Hematopoietic multipotent progenitor cell treated with erythropoietin and hydrocortisone succinate and interleukin-3 and kit ligand, for 6 days (in vitro differentiated cells): ENCODE data around the gene SEMA6A.
"Not testable (repeated sequence)": the region's sequence is repeated elsewhere in the genome, so short reads cannot be mapped to it uniquely, and the experiment has no call there.

ENCODE experiments used
- DNase-seq: peaks from one replicate; pipeline ENCODE4 v3.0.0-alpha.2; 2015

SEMA6A gene

GRCh38 chr5:116546033-116546742 is 28.4 kb downstream of the SEMA6A start:
- DNase-seq = peak; percentile 56

DNA sequence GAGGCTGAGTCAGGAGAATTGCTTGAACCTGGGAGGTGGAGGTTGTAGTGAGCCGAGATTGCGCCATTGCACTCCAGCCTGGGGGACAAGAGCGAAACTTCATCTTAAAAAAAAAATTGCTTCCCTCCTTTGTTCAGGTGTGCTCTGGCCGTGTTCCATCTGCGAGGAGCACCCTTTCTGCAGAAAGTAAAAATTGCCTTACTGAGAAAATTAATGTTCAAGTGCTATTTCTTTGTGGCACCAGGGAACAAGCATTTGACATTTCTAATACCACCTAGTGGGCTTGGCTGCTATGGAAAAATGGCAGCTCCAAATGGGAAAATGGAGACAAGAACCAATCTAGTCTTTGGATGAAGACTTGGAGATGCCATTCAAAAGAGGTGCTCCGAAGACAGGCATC is 29.2 kb downstream of the SEMA6A start:
- not testable (repeated sequence) for DNase-seq

- DNase-seq = no peak
Measured at GRCh38 chr5:116544531-116545241, 29.9 kb downstream of the SEMA6A start.

- DNase-seq = peak; percentile 75
Measured at GRCh38 chr5:116543501-116543900, 31.1 kb downstream of the SEMA6A start.

- DNase-seq = no peak
Measured at GRCh38 chr5:116542619-116543018, 32.0 kb downstream of the SEMA6A start.

DNA sequence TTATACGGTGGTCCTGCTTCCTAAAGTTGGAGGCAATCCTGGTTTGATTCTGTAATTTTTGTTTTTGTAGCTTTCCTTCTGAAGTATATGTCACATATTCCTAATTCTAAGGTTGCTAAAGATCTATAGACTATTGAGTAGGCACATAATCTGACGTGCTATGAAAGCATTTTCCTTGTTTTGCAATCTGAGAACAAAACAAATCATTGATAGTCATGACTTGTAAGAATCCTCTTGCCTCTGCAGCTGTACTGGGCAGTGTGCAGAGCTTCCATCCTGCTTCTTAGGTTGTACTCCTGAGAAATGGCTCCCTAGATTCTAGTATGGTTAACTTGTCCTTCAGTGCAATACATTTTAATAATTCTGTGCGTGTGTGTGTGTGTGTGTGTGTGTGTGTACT is 35.4 kb downstream of the SEMA6A start:
- no peak for DNase-seq

DNA sequence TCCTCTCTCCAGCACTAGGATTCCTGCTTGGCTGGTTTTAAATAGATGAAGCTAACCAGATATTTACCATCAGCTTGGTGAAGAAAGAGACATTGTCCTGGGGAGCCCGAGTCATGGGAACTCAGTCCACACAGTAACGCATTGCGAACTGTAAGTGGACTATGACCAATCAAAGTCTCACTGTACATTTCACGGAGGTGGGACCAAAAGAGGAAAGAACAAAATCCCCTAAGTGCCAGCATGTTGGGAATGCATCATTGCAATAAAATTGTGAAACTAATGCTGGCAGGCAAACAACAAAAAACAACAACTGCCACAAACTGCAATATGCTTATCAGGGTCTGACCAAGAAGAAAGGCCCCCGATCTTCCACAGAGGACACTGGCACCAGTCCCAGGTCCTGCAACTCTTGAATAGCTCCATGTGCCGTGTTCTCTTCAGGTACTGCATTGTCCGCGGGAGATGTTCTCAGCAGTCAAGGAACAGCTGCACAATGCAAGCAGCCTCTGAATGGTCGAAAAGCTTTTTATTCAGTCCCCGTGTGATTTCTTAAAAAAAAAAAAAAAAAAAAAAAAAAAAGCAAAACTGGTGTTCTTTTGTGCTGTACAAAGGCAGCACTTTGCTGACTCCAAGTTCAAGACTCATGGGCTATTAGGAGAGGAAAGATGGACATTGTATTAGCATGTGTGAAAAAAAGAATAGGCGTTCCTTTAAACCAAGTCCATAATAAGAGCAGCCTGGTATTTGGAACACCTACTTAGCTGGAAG is 38.1 kb downstream of the SEMA6A start:
- DNase-seq = no peak

GRCh38 chr5:116534964-116535651 is 39.5 kb downstream of the SEMA6A start:
- no peak for DNase-seq

GRCh38 chr5:116532762-116533525 is 41.7 kb downstream of the SEMA6A start:
- no peak for DNase-seq

- DNase-seq = no peak
Measured at GRCh38 chr5:116531635-116532034, 43.0 kb downstream of the SEMA6A start.

- no peak for DNase-seq
Measured at GRCh38 chr5:116531117-116531516, 43.5 kb downstream of the SEMA6A start.

DNA sequence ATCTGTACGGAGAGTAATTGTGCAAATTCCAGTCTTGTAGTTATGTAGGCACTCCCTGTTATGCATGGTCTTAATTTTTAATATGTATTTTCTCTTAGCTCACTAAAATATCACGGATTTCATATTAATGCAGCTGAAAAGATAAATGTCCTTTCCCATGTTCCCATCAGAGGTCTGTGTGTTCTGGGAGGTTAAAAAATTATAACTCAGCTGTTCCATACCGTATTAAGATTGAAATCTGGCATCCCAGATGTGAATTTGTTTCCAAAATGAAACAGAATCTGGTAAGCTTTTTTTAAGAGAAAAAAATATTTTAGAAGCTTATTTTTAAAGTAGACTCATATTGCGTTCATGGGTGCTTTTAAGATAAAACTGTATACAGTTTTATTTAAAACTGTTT is 44.3 kb downstream of the SEMA6A start:
- DNase-seq = no peak

DNA sequence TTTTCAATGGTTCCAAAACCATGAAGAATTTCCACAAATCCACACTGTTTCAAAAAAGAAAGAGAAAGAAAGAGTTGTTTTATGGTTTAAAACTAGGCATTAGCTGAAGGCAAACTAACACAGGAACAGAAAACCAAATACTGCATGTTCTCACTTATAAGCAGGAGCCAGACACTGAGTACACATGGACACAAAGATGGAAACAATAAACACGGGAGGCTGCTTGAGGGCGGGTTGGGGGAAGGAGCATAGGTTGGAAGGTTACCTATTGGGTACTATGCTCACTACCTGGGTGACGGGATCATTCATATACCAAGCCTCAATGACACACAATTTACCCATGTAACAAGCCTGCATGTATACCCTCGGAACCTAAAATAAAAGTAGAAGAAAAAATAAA is 45.0 kb downstream of the SEMA6A start:
- DNase-seq = no peak

DNA sequence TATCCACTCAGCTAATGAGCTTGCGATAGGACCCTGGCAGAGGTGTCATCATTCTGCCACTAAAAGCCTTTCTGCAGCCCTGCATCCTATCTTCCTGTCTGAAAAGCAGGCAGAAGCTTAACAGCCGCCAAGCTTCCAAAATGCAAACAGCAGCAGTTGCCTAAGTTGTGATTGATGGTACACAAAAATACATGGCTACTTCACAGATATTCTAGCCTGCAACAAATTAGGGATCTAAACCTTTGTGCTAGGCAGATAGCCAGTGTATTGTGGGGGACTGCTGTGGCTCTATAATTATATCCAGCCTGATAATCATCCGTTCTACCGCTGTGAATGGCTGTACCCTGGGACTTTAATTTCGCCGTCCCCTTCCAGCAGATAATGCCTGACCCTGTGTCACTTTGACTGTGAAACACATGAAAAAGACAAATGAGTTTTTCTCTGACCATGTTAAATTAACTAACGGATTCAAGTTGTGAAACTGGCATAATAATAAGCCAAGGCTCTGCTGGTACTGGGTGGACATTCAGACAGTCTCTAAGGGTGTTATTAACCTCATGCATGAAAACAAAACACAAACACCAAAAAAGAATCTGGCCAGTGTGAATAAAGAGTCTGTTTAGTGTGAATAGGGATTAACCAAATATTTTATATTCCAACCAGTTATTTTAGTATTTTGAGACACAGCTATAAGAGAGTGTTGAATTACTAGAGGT is 45.9 kb downstream of the SEMA6A start:
- no peak for DNase-seq

DNA sequence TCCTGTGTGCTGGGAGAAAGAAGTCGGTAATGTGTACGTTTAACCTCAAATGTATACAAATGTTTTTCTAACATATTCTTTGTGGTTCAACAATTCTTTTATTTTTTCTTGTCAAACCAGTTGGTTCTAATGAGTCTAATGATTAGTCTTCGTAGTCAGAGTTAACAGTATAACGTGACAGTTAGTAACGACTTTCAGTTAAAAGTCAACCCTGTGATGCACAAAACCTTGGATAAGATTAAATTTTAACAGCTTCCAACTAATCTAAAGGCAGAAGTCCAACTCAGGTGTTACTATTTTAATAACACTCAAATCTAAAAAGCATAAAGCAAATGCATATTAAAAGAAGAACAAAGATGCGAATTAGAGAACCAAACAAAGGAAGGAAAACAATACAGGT is 47.0 kb downstream of the SEMA6A start:
- DNase-seq = no peak

- no peak for DNase-seq
Measured at GRCh38 chr5:116525674-116526073, 48.9 kb downstream of the SEMA6A start.

DNA sequence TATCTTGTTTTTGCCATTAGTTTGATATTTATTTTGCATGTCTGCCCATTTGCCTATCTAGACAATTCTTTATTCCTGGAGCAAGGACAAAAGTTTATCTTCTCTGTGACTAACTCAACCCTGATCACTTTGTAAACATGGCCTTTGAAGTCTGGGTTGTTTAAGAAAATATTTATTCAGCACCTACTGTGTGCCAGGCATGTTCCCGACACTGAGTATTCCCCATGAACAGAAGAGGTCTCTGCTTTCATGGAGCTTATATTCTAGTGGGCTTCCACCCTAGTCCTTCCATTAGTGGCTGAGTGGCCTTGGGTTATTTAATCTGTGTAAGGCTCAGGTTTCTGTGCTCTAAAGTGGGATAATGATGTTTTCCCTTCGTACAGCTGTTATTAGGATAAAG is 49.7 kb downstream of the SEMA6A start:
- no peak for DNase-seq

DNA sequence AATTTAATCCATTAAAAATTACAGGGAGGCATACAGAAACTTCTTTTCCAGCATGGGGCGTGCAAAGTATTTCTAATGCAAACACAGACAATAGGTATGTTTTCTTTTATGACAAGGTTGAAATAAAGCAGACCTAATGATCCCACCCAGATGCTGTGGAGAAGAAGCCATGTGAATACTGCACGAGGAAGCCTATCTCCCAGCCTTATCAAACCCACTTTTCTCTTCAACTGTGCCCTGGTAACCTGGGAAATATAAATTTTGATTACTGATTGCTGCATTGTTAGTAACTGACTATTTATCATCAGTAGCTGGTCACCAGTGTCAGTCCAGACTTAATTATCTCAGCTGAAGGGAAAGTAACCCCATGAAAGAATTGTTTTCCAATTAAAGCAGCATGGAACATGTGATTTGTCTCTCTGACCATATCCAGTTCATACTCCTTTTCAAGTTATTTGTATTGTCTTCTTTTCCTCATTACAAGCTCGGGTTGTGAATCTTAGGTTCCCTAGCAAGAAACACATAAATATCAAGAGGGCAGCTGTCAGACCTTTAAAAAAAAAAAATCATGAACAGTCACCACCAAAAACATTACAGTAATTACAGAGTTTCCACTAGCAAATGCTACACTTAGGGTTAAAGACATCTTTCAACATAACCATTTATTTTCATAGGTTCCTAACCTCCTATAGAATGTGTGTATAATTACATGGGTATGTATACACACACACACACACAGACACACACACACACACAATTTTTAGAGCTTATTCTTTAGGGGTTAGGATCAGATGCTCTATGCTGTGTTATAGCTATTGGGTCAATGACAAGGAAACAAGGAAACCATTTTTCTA is 50.3 kb downstream of the SEMA6A start:
- DNase-seq = no peak

GRCh38 chr5:116523182-116523581 is 51.4 kb downstream of the SEMA6A start:
- not testable (repeated sequence) for DNase-seq

GRCh38 chr5:116522356-116523136 is 52.1 kb downstream of the SEMA6A start:
- DNase-seq = no peak
